ENCODE measurements around the gene PSMC5. TPM values are rescaled to one million over a fixed set of nuclear protein-coding genes. Genes with fewer than 3 reads are reported as not detected.

The PSMC5 gene
- total RNA-seq, 1 experiment from 2014 or later = 183 TPM

- no CpG with 5 or more reads among the region's 1 CpG for WGBS (ENCODE audit: extremely low coverage, insufficient read length, low lambda C conversion rate)
- Mint-ChIP-seq H3K4me1 (no peaks in the 10 kb centered on the region), H3K27ac (no peak overlapping the region; a peak in 1 of 7 replicates), H3K36me3 (ENCODE audit: insufficient read depth in 1 of 3, low read depth in 3 of 3) (peaks cover 41 to 86% (median 74%) of the 10 kb centered on the region in 3 experiments; a peak in 6 of 7 replicates), H3K9me3 (no peaks in the 10 kb centered on the region), H3K4me3 (no peak overlapping the region), H3K27me3 (ENCODE audit: low read depth) (no peaks in the 10 kb centered on the region)
- H4K5ac ChIP-seq (ENCODE audit: insufficient read length, low read depth, low read length) = no peak overlapping the region
- no peak overlapping the region for H3K18ac ChIP-seq (ENCODE audit: insufficient read length, low read depth, low read length)
- no peak overlapping the region for H2BK5ac ChIP-seq (ENCODE audit: insufficient read length, low read length)
- no peaks in the 10 kb centered on the region for H3K79me1 ChIP-seq (ENCODE audit: insufficient read depth, low read depth, low read length, poor library complexity, severe bottlenecking)
- H2BK20ac ChIP-seq (ENCODE audit: low read depth, low read length, poor library complexity, severe bottlenecking) = no peak overlapping the region
- no peak overlapping the region for H4K8ac ChIP-seq (replicated peaks; ENCODE audit: insufficient read length, low read depth, low read length)
- no peak overlapping the region for H3K27ac ChIP-seq (ENCODE audit: insufficient read length, low read depth, low read length)
- no peak overlapping the region for H3K4ac ChIP-seq (ENCODE audit: low read depth, low read length)
- no peaks in the 10 kb centered on the region for H3K23me2 ChIP-seq (ENCODE audit: insufficient read length, low read depth, low read length, poor library complexity, severe bottlenecking)
- H2BK12ac ChIP-seq (ENCODE audit: insufficient read length, low read depth, low read length) = no peak overlapping the region
- no peaks in the 10 kb centered on the region for H3K27me3 ChIP-seq (ENCODE audit: insufficient read depth, low read length)
- no peak for DNase-seq
- H2AFZ ChIP-seq (ENCODE audit: low read length) = no peak overlapping the region
- no peak overlapping the region for H4K91ac ChIP-seq (ENCODE audit: insufficient read length, low read depth, low read length)
- no peak overlapping the region for H3K9ac ChIP-seq (ENCODE audit: extremely low read depth, insufficient read length, low read length)
- no peaks in the 10 kb centered on the region for H3K4me1 ChIP-seq (ENCODE audit: insufficient read depth, low read length)
- no peaks in the 10 kb centered on the region for H4K20me1 ChIP-seq (ENCODE audit: control insufficient read depth, insufficient read depth, insufficient read length)
- no peak overlapping the region for H2BK120ac ChIP-seq (ENCODE audit: low read depth, low read length, poor library complexity, severe bottlenecking)
- no peak overlapping the region for H3K4me2 ChIP-seq (ENCODE audit: insufficient read depth, insufficient read length, low read length)
- H3K79me2 ChIP-seq (ENCODE audit: insufficient read depth, low read length) = no peaks in the 10 kb centered on the region
- H2BK15ac ChIP-seq (ENCODE audit: low read depth, low read length) = no peak overlapping the region
- H3T11ph ChIP-seq (ENCODE audit: low read length) = no peak overlapping the region
- H3K23ac ChIP-seq (ENCODE audit: insufficient read length, low read depth, low read length) = no peak overlapping the region
- H3K9me3 ChIP-seq (ENCODE audit: control insufficient read depth, low read depth, low read length) = no peaks in the 10 kb centered on the region
- H3K14ac ChIP-seq (ENCODE audit: insufficient read depth, low read length) = no peak overlapping the region
- no peak overlapping the region for H3K56ac ChIP-seq (ENCODE audit: insufficient read length, low read depth, low read length)
- no peak overlapping the region for H2AK5ac ChIP-seq (ENCODE audit: insufficient read length, low read length)
- TF ChIP-seq CTCF (conservative IDR thresholded peaks at IDR 0.05) = no peak
These were observed 26.4 kb upstream of the PSMC5 start for GRCh38 chr17:63800783-63801182.

All from H9 (cell line).